B cell (primary cell): ENCODE data around the gene NANOS3. TPM values are rescaled to one million over a fixed set of nuclear protein-coding genes. Genes with fewer than 3 reads are reported as not detected.

Source experiments
- ATAC-seq: fragments of 200-7000 bp; cut with Tn5 transposase; one replicate; pipeline ENCODE4 v1.10.0; 2021; ENCODE audit warnings: low read depth, mild to moderate bottlenecking, moderate number of reproducible peaks, moderate library complexity
- CTCF ChIA-PET: fragments of 350-600 bp; sonication (Branson Sonifier 250); formaldehyde crosslinking; loops from one replicate; lab custom pipeline; 2021; ENCODE audit warnings: antibody characterized with exemption, inconsistent platforms; lab: Charles Lee
- POLR2A ChIA-PET: fragments of 350-600 bp; sonication (Branson Sonifier 250); formaldehyde crosslinking; loops from one replicate; lab custom pipeline; 2021; ENCODE audit warnings: antibody characterized with exemption; lab: Charles Lee
- DNase-seq: peaks from one replicate; pipeline ENCODE4 v3.0.0; 2013
- H2AFZ ChIP-seq: 2 replicates; pipeline ENCODE4 v1.6.1; 2012; ENCODE audit warnings: mild to moderate bottlenecking, low read depth, low read length; ENCODE audit not compliant: insufficient read depth, poor library complexity, severe bottlenecking
- H3K27ac ChIP-seq, 2 donors: 1 replicate in 1 of 2; 2 replicates in 1 of 2; pipeline ENCODE4 v1.5.1; 2012 to 2013; ENCODE audit warnings: low read length in 2 of 2, mild to moderate bottlenecking in 2 of 2, moderate library complexity in 1 of 2
- H3K27me3 ChIP-seq, 4 experiments: fragments of 200-600 bp in 1 of 4; sonication (generic) in 1 of 4; replicated peaks in 1 of 4; 1 replicate in 2 of 4; 2 replicates in 2 of 4; pipeline versions ENCODE4 v1.6.1 to v1.7.0; 2013 to 2016; ENCODE audit warnings: low read length in 3 of 4, mild to moderate bottlenecking in 2 of 4, mixed read lengths in 1 of 4, moderate library complexity in 1 of 4; ENCODE audit not compliant: insufficient read depth in 4 of 4, control insufficient read depth in 3 of 4; ENCODE audit errors: control extremely low read depth in 1 of 4
- H3K36me3 ChIP-seq, 2 experiments: replicated peaks in 1 of 2; 1 replicate in 1 of 2; 2 replicates in 1 of 2; pipeline versions ENCODE4 v1.6.1 to v1.7.1; 2013; ENCODE audit warnings: low read length in 1 of 2; ENCODE audit not compliant: insufficient read depth in 2 of 2, control insufficient read depth in 1 of 2; ENCODE audit errors: control extremely low read depth in 1 of 2, extremely low read depth in 1 of 2
- H3K4me1 ChIP-seq, 2 donors: fragments of 200-600 bp in 1 of 2; sonication (generic) in 1 of 2; 1 replicate in 1 of 2; 2 replicates in 1 of 2; pipeline versions ENCODE4 v1.5.1 to v1.6.1; 2013 to 2017; ENCODE audit warnings: low read length in 2 of 2; ENCODE audit not compliant: control insufficient read depth in 2 of 2, insufficient read depth in 2 of 2
- H3K4me2 ChIP-seq: replicated peaks from 2 replicates; pipeline ENCODE3; 2012; ENCODE audit warnings: mild to moderate bottlenecking, low read depth, low read length; ENCODE audit not compliant: poor library complexity, severe bottlenecking
- H3K4me3 ChIP-seq, 5 experiments: fragments of 200-600 bp in 1 of 5; sonication (generic) in 1 of 5; 1 replicate in 3 of 5; 2 replicates in 2 of 5; pipeline versions ENCODE4 v1.5.1 to v1.7.0; 2011 to 2016; ENCODE audit warnings: low read length in 4 of 5, mild to moderate bottlenecking in 4 of 5, low read depth in 2 of 5, control low read depth in 1 of 5, moderate library complexity in 1 of 5; ENCODE audit not compliant: insufficient read depth in 1 of 5; ENCODE audit errors: control extremely low read depth in 1 of 5, extremely low read depth in 1 of 5
- H3K79me2 ChIP-seq: fragments of 200-600 bp; sonication (generic); one replicate; pipeline ENCODE4 v1.6.0; 2016; ENCODE audit warnings: low read length; ENCODE audit not compliant: control insufficient read depth, insufficient read depth
- H3K9ac ChIP-seq: fragments of 200-600 bp; sonication (generic); 2 replicates; pipeline ENCODE4 v1.6.1; 2017; ENCODE audit warnings: mild to moderate bottlenecking, low read length, moderate library complexity
- H3K9me3 ChIP-seq, 3 donors: one replicate each; pipeline versions ENCODE4 v1.6.1 to v1.7.1; 2013; ENCODE audit warnings: low read length in 2 of 3; ENCODE audit not compliant: control insufficient read depth in 2 of 3, insufficient read depth in 1 of 3; ENCODE audit errors: control extremely low read depth in 1 of 3
- H4K20me1 ChIP-seq: 2 replicates; pipeline ENCODE4 v1.6.0; 2012; ENCODE audit warnings: mild to moderate bottlenecking, low read length; ENCODE audit not compliant: insufficient read depth, control insufficient read depth, poor library complexity, severe bottlenecking
- H3K27ac Mint-ChIP-seq: one replicate; pipeline ENCODE4 v1.8.0; 2021; ENCODE audit warnings: mixed read lengths
- H3K27me3 Mint-ChIP-seq: one replicate; pipeline ENCODE4 v1.8.0; 2021; ENCODE audit warnings: mixed read lengths
- H3K4me1 Mint-ChIP-seq: one replicate; pipeline ENCODE4 v1.8.0; 2021; ENCODE audit warnings: mixed read lengths
- H3K4me3 Mint-ChIP-seq: one replicate; pipeline ENCODE4 v1.8.0; 2021; ENCODE audit warnings: mixed read lengths
- H3K9me3 Mint-ChIP-seq: one replicate; pipeline ENCODE4 v1.8.0; 2022; ENCODE audit warnings: mixed read lengths; ENCODE audit not compliant: insufficient read depth
- EZH2 ChIP-seq: IDR thresholded peaks from 2 replicates; pipeline ENCODE4 v1.6.1; 2012; ENCODE audit warnings: borderline replicate concordance, low read depth, mild to moderate bottlenecking, moderate library complexity, low read length; ENCODE audit not compliant: insufficient read depth, poor library complexity, severe bottlenecking
- WGBS: methylation state at CpG from one replicate; pipeline ENCODE4 v1.1.5; 2013; ENCODE audit warnings: missing lambda C conversion rate; ENCODE audit not compliant: insufficient coverage; 5-methylcytosine and 5-hydroxymethylcytosine counted together
- intact Hi-C: fragments of 100-400 bp; cut with micrococcal nuclease; formaldehyde crosslinking; loops from one replicate; pipeline ENCODE4 v1.10.0; 2022
- polyA plus RNA-seq: library from polyadenylated mRNA; depleted of rRNA; stranded (reverse); fragments of >200 nt; gene quantifications from 2 replicates; pipeline ENCODE4 v1.2.3, GENCODE V29; 2012
- total RNA-seq, 2 donors: library from RNA; stranded (reverse); fragments of 120-200 nt in 1 of 2; gene quantifications; 1 replicate in 1 of 2; 2 replicates in 1 of 2; pipeline versions ENCODE4 v1.2.3 to v1.2.4, GENCODE V29; 2013 to 2022
- TF ChIP-seq, protein P1 (sequence below): fragments of 200-600 bp; IDR thresholded peaks from one replicate; pipeline ENCODE4 v1.8.0; 2022; ENCODE audit warnings: antibody characterized with exemption, mild to moderate bottlenecking

The NANOS3 gene
- total and polyA plus RNA-seq, 2 donors (not counting 1 experiment from before 2014, with no cell fraction given), result 0.49 TPM; not detected in 1

DNA sequence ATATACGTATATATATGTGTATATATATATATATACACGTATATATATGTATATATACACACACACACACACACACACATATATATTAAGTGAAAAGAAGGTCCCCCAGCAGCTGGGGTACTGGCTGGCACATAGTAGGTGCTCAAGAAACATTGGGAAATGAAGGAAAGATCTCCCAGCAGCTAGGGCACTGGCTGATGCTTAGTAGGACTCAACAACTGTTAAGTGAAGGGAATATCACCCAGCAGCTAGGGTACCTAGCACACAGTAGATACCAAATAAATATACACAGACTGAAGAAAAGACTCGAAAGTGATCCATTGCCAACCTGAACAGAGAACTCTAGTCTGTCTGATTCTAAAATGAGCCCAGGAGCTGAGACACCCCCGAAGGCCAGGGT lies 49.1 kb downstream of the NANOS3 start:
- Histone ChIP-seq H3K9ac (no peak overlapping the region), H3K36me3 (peaks cover 2 to 25% of the 10 kb centered on the region in 2 experiments), H3K79me2 (no peaks in the 10 kb centered on the region), H3K4me1 (no peaks in the 10 kb centered on the region), H3K4me2 (no peak overlapping the region), H3K9me3 (peaks cover 0 to 7% (median under 1%) of the 10 kb centered on the region in 3 donors), H4K20me1 (no peaks in the 10 kb centered on the region), H3K27me3 (no peaks in the 10 kb centered on the region), H3K27ac (no peak overlapping the region), H3K4me3 (no peak overlapping the region), H2AFZ (no peak overlapping the region)
- Mint-ChIP-seq H3K9me3 (no peaks in the 10 kb centered on the region), H3K27me3 (no peaks in the 10 kb centered on the region), H3K4me3 (no peak overlapping the region), H3K27ac (no peak overlapping the region), H3K4me1 (no peaks in the 10 kb centered on the region)
- POLR2A ChIA-PET, result no interaction called here
- CTCF ChIA-PET, result no interaction called here
- 94% methylated on average over 2 of the region's 4 CpGs for WGBS
- DNase-seq (no peak), ATAC-seq (no peak)
- intact Hi-C loops, result no loop called here
- TF ChIP-seq EZH2, result no peak
- TF ChIP-seq, protein P1, sequence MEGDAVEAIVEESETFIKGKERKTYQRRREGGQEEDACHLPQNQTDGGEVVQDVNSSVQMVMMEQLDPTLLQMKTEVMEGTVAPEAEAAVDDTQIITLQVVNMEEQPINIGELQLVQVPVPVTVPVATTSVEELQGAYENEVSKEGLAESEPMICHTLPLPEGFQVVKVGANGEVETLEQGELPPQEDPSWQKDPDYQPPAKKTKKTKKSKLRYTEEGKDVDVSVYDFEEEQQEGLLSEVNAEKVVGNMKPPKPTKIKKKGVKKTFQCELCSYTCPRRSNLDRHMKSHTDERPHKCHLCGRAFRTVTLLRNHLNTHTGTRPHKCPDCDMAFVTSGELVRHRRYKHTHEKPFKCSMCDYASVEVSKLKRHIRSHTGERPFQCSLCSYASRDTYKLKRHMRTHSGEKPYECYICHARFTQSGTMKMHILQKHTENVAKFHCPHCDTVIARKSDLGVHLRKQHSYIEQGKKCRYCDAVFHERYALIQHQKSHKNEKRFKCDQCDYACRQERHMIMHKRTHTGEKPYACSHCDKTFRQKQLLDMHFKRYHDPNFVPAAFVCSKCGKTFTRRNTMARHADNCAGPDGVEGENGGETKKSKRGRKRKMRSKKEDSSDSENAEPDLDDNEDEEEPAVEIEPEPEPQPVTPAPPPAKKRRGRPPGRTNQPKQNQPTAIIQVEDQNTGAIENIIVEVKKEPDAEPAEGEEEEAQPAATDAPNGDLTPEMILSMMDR, result no peak

DNA sequence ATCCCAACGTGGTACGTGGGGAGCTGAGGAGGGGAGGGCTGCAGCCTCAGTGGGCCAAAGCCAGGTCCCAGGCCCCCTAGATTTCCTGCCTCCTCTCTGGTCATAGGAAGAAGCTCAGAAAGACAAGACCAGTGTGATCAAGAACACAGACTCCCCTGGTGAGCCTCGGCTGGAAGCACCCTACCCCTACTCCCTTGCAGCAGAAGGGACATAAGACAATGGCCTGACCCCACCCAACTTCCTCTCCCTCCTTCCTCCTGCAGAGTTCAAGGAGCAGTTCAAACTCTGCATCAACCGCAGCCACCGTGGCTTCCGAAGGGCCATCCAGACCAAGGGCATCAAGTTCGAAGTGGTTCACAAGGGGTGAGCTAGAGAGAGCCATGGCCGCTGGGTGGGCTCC lies 49.8 kb downstream of the NANOS3 start:
- H3K36me3 ChIP-seq, result peaks cover 2 to 20% of the 10 kb centered on the region in 2 experiments
- no peaks in the 10 kb centered on the region for H4K20me1 ChIP-seq
- no peak overlapping the region for H3K27ac Mint-ChIP-seq
- no peak overlapping the region for H3K9ac ChIP-seq
- no peaks in the 10 kb centered on the region for H3K79me2 ChIP-seq
- no peaks in the 10 kb centered on the region for H3K9me3 ChIP-seq
- 94% methylated on average over 4 of the region's 8 CpGs for WGBS
- DNase-seq, result no peak
- TF ChIP-seq, protein P1, result no peak
- no peak for TF ChIP-seq EZH2
- no peak overlapping the region for H3K4me3 ChIP-seq
- H3K4me1 Mint-ChIP-seq, result no peaks in the 10 kb centered on the region
- H2AFZ ChIP-seq, result no peak overlapping the region
- intact Hi-C loops, result no loop called here
- ATAC-seq, result no peak
- H3K27ac ChIP-seq, result no peak overlapping the region
- H3K4me3 Mint-ChIP-seq, result no peak overlapping the region
- no peaks in the 10 kb centered on the region for H3K4me1 ChIP-seq
- H3K27me3 Mint-ChIP-seq, result no peaks in the 10 kb centered on the region
- POLR2A ChIA-PET, result no interaction called here
- CTCF ChIA-PET, result no interaction called here
- H3K27me3 ChIP-seq, result no peaks in the 10 kb centered on the region
- H3K4me2 ChIP-seq, result no peak overlapping the region
- no peaks in the 10 kb centered on the region for H3K9me3 Mint-ChIP-seq
